ENCODE results near the gene UFSP1.

UFSP1 gene

DNA sequence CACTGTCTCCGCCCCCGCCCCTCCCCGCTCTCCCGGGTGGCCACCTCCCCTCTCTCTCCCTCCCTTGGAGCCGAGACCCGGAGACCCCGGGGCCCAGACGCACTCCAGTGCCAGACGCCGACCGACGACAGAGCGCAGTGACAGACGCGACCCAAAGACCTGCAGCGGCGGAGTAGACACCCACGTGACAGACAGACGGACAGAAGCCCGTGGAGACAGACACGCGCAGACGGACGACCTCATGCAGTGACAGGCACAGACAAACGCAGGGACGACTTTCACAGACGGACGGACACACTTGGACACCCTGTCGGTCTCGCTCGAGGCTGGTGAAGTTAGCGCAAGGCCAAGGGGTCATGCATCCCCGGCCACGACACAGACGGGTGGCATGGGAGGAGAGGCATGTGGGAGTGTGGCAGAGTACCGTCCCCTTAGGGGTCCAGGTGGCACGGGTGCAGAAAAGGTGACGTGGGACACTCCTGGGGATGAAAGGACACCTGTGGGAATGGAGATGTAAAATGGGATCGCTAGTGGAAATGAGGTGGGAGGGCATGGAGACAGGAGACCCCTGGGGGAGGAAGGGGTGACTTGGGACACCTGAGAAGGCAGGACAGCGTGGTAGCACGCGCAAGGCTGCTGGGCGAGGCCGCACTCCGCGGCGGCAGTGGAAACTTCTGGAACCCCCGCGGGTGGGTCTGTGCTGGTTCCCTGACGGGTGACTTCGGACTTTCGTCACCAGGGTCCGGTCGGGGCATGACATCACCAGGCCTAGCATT lies 6.6 kb upstream of the UFSP1 start:
- Histone ChIP-seq H3K36me3 (ENCODE audit: control insufficient read depth, insufficient read depth, low read length) (no peaks in the 10 kb centered on the region), H3K27me3 (ENCODE audit: control insufficient read depth, insufficient read depth, low read length, poor library complexity, severe bottlenecking) (peaks cover 36% of the 10 kb centered on the region), H3K27ac (ENCODE audit: insufficient read depth, low read depth, low read length, poor library complexity, severe bottlenecking) (no peak overlapping the region), H3K4me1 (ENCODE audit: control insufficient read depth, insufficient read depth, low read length) (peaks cover 16% of the 10 kb centered on the region), H3K4me3 (ENCODE audit: insufficient read depth, low read depth, low read length) (peak overlapping the region; percentile 18), H3K9me3 (ENCODE audit: control insufficient read depth, low read length) (no peaks in the 10 kb centered on the region)
- 5% methylated on average over 52 to 54 of the region's 54 CpGs for WGBS, 2 experiments

DNA sequence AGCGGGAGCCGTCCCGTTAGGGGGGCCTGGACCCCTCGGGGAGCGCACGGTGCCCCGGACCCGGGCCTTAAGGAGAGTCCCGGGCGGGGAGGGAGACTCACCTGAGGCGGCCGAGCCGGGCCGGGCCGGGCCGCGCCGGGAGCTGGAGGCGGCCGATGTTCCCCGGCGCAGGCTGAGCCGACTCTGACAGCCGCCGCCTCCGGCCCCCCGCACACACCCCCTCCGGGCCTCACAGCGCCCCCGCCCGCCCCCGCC lies 6.1 kb upstream of the UFSP1 start, which contains the start of gene ACHE:
ACHE (minus strand) TSS at position 188 of the 255 bp plus-strand sequence. CDS start 1,656 bp downstream, outside the sequence.
- Histone ChIP-seq H3K27me3 (ENCODE audit: control insufficient read depth, insufficient read depth, low read length, poor library complexity, severe bottlenecking) (peaks cover 36% of the 10 kb centered on the region), H3K9me3 (ENCODE audit: control insufficient read depth, low read length) (no peaks in the 10 kb centered on the region), H3K36me3 (ENCODE audit: control insufficient read depth, insufficient read depth, low read length) (no peaks in the 10 kb centered on the region), H3K27ac (ENCODE audit: insufficient read depth, low read depth, low read length, poor library complexity, severe bottlenecking) (no peak within 1 kb of the TSS), H3K4me3 (ENCODE audit: insufficient read depth, low read depth, low read length) (peak within 1 kb of the TSS; percentile 38), H3K4me1 (ENCODE audit: control insufficient read depth, insufficient read depth, low read length) (peaks cover 16% of the 10 kb centered on the region)
- 0 to 4% methylated on average over 26 to 32 of the region's 32 CpGs for WGBS, 2 experiments

DNA sequence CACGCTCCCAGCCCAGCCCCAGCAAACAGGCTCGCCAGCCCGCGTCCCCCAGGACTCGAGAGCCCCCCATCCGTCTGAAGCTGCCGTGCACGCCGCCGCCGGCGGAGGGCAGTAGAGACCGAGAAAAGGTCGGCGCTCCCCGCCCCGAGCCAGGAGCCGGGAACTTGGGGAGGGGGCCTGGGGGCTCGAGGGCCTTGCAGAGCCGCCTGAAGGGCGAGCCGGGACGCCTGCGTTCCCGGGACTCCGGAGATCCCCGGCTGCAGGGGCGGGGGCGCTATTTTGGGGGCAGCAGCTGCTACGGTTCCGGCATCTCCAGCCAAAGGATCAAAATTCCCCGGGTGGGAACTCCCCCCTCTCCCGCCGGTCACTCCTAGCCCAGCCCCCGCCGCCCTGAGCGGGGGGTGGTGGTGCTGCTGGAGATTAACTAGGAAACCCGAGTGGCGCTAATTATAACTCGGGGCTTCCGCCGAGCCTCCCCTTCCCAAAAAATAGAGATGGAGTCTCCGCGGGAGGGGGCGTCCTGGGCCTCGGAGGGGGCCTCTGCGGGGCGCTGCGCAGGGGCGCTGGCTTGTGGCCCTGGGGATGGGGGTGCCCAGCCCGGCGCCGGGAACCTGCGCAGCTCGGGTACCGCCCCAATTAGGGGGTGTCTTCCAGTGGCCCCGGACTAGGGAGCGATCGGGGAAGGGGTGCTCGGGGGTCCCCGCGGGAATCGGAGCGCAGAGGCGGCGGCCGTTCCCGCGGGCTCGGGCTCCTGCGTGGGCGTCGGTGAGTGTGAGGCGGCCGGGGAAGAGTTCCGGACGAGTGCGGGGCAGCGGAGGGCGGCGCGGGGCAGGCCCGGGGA lies 5.6 kb upstream of the UFSP1 start:
- H3K4me3 ChIP-seq (ENCODE audit: insufficient read depth, low read depth, low read length): peak overlapping the region; percentile 38
- peaks cover 16% of the 10 kb centered on the region for H3K4me1 ChIP-seq (ENCODE audit: control insufficient read depth, insufficient read depth, low read length)
- 1% methylated on average over 83 of the region's 83 CpGs for WGBS, 2 experiments
- no peaks in the 10 kb centered on the region for H3K36me3 ChIP-seq (ENCODE audit: control insufficient read depth, insufficient read depth, low read length)
- H3K27ac ChIP-seq (ENCODE audit: insufficient read depth, low read depth, low read length, poor library complexity, severe bottlenecking): no peak overlapping the region
- peaks cover 36% of the 10 kb centered on the region for H3K27me3 ChIP-seq (ENCODE audit: control insufficient read depth, insufficient read depth, low read length, poor library complexity, severe bottlenecking)
- no peaks in the 10 kb centered on the region for H3K9me3 ChIP-seq (ENCODE audit: control insufficient read depth, low read length)

DNA sequence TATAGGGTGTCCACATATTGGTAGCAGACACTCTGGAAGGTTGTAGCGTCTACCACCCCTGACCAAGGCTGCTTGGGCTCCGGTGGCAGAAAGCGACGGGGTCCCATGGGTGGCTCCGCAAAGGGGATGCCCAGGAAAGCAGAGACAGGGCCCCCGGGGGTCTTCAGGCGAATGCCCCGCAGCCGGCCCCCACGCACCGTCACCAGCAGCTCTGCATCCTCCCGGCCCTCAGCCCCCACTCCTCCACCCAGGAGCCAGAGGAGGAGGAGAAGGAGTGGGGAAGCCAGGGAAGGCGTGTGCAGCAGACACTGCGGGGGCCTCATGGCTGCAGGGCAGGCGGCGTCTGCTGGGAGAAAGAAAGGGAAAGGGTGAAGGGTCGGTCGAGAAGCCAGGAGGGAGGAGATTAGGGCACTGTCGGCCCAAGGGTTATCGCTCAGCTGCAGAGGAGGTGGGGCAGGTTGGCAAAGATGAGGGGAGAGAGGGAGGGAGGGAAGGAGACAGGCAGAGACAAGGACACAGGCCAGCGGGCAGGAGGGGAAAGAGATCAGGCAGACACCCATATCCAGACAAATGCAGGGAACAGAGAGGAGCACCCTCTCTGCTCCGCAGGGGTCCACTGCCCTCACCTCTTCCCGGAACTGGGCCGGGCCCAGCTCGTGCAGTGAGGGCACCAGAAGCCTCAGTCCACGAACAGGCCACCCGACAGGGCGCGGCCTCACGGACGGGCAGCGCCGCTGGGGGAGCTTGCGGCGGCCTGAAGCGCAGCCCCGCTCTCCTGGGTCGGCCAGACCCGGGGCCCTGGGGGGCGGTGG lies 4.6 kb upstream of the UFSP1 start:
- H3K4me3 ChIP-seq (ENCODE audit: insufficient read depth, low read depth, low read length): no peak overlapping the region
- H3K9me3 ChIP-seq (ENCODE audit: control insufficient read depth, low read length): no peaks in the 10 kb centered on the region
- 38 to 41% methylated on average over 35 to 40 of the region's 40 CpGs for WGBS, 2 experiments
- peaks cover 16% of the 10 kb centered on the region for H3K4me1 ChIP-seq (ENCODE audit: control insufficient read depth, insufficient read depth, low read length)
- H3K27ac ChIP-seq (ENCODE audit: insufficient read depth, low read depth, low read length, poor library complexity, severe bottlenecking): no peak overlapping the region
- H3K36me3 ChIP-seq (ENCODE audit: control insufficient read depth, insufficient read depth, low read length): no peaks in the 10 kb centered on the region
- peaks cover 36% of the 10 kb centered on the region for H3K27me3 ChIP-seq (ENCODE audit: control insufficient read depth, insufficient read depth, low read length, poor library complexity, severe bottlenecking)

DNA sequence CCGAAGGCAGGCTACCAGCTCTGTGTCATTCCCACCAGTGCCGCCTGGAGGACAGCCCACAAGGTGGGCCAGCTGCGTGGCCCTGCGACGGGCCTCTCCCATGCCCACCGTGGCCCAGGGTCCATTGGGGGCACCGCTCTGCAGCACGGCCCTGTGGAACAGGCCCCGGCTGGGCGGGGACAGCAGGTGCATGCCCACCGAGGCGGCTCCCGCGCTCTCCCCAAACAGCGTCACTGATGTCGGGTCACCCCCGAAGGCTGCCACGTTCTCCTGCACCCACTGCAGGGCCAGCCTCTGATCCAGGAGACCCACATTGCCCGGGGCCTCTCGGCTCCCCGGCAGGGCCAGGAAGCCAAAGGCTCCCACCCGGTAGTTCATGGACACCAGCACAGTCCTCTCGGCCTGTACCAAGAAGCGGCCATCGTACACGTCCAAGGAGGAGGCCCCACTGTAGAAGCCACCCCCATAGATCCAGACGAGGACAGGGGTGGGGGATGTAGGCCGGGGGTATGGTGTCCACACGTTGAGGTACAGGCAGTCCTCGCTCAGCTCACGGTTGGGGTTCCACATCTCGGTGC lies 3.9 kb upstream of the UFSP1 start:
- Histone ChIP-seq H3K9me3 (ENCODE audit: control insufficient read depth, low read length) (no peaks in the 10 kb centered on the region), H3K36me3 (ENCODE audit: control insufficient read depth, insufficient read depth, low read length) (no peaks in the 10 kb centered on the region), H3K27me3 (ENCODE audit: control insufficient read depth, insufficient read depth, low read length, poor library complexity, severe bottlenecking) (peaks cover 36% of the 10 kb centered on the region), H3K4me1 (ENCODE audit: control insufficient read depth, insufficient read depth, low read length) (peaks cover 22% of the 10 kb centered on the region), H3K4me3 (ENCODE audit: insufficient read depth, low read depth, low read length) (no peak overlapping the region), H3K27ac (ENCODE audit: insufficient read depth, low read depth, low read length, poor library complexity, severe bottlenecking) (no peak overlapping the region)
- 93 to 94% methylated on average over 32 of the region's 32 CpGs for WGBS, 2 experiments

DNA sequence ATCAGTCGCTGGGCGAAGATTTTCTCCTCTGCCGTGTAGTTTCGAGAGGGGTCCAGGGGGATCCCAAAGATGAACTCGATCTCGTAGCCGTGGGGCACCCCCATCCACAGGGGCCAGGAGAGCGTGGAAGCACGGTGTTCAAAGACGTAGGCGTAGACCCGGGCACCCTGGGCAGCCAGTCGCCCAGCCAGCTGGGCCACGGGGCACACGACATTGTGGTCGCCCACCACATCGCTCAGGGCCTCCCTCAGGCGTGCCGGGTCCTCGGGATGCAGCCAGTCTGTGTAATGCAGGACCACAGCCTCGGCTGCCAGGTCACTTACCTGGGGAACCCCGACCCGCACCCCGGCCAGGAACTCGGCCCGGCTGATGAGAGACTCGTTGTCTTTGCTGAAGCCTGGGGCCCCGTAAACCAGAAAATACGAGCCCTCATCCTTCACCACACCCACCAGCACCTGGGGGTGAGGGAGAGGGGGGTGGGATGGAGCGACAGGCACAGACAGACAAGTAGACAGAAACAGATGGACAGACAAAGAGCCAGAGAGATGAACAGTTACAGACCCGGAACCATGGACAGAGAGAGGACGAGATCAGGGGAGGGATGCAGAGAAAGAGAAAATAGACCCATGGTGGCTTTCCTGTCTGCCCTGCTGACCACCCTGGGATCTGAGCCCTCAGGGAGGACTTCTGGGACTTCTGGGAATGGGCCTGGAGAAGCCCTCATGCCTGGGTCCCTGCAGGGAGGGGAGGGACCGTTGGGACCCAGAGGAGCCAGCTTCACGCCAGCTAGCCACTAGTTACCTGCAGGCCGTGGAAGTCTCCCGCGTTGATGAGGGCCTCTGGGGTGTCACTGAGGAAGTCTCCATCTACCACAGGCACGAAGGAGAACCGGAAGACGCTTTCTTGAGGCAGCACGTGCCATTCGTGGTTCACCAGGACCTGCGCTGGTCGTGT lies 3.1 kb upstream of the UFSP1 start:
- Histone ChIP-seq H3K27ac (ENCODE audit: insufficient read depth, low read depth, low read length, poor library complexity, severe bottlenecking) (no peak overlapping the region), H3K36me3 (ENCODE audit: control insufficient read depth, insufficient read depth, low read length) (peaks cover 3% of the 10 kb centered on the region), H3K4me3 (ENCODE audit: insufficient read depth, low read depth, low read length) (no peak overlapping the region), H3K27me3 (ENCODE audit: control insufficient read depth, insufficient read depth, low read length, poor library complexity, severe bottlenecking) (peaks cover 32% of the 10 kb centered on the region), H3K4me1 (ENCODE audit: control insufficient read depth, insufficient read depth, low read length) (peaks cover 22% of the 10 kb centered on the region), H3K9me3 (ENCODE audit: control insufficient read depth, low read length) (no peaks in the 10 kb centered on the region)
- 94% methylated on average over 42 to 43 of the region's 44 CpGs for WGBS, 2 experiments

DNA sequence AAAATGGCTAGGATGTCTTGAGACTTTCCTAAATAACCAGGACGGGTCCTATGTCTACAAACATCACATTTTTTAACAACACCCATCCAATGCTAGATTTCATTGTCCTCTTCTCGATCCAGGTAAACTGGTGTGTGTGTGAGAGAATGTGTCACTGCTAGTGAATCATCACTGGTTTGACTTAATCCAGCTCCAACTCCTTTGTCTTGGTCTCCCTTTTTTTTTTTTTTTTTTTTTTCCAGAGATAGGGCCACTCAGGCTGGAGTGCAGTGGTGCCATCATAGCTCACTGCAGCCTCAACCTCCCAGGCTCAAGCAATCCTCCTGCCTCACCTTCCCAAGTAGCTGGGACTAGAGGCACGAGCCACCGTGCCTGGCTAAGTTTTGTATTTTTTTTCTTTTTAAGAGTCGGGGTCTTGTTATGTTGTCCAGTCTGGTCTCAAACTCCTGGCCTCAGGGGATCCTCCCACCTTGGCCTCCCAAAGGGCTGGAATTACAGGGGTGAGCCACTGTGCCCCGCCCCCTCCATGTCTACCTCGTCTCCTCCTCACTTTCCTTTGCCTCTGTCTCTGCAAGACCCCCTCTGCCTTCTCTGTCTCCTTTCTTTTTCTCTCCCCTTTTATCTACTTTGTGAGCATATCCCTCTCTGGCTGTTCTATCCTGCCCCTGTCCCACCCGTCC lies 2.2 kb upstream of the UFSP1 start:
- WGBS, 2 experiments: 78 to 81% methylated on average over 7 of the region's 8 CpGs
- peaks cover 7% of the 10 kb centered on the region for H3K36me3 ChIP-seq (ENCODE audit: control insufficient read depth, insufficient read depth, low read length)
- H3K9me3 ChIP-seq (ENCODE audit: control insufficient read depth, low read length): no peaks in the 10 kb centered on the region
- H3K4me3 ChIP-seq (ENCODE audit: insufficient read depth, low read depth, low read length): peak overlapping the region; percentile 57
- H3K4me1 ChIP-seq (ENCODE audit: control insufficient read depth, insufficient read depth, low read length): peaks cover 22% of the 10 kb centered on the region
- H3K27me3 ChIP-seq (ENCODE audit: control insufficient read depth, insufficient read depth, low read length, poor library complexity, severe bottlenecking): peaks cover 22% of the 10 kb centered on the region
- H3K27ac ChIP-seq (ENCODE audit: insufficient read depth, low read depth, low read length, poor library complexity, severe bottlenecking): no peak overlapping the region

DNA sequence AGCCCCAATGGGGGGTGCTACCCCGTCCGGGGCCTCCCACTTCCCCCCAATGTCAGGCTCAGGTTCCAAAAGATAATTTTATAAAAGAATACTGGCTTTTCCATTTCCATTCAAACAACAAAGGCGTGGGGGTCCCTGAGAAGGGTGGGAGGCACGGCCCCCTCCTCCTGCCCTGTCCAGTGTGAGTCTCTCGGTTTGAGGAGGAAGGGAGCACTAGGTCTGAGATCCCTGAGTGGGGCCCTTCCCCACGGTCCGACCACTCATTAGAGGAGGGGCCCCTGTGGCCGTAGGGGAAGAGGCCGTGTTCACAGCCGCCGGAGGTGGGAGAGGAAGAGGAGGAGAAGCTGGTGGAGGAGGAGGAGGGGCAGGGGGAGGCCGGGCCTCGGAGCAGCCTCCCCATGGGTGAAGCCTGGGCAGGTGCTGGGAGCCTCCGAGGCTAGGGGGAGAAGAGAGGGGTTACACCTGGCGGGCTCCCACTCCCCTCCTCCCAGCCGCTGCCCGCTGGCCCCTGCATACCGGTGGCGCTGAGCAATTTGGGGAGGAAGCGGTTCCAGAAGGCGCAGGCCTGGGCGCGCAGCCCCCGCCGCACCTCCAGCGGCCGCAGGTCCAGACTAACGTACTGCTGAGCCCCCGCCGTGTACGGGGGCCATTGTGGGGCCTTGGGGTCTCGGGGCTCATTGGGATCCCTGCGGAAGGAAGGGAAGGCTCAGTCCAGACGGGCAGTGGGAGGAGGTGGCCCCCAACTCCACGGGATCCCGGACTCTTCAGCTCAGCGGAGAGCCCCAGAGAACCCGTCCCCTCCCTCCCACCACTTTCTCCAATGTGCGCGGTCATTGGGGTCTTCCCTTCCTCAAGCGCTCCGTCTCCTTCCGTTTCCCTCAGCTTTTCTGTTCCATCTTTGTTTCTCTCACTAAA lies 1.4 kb upstream of the UFSP1 start:
- Histone ChIP-seq H3K36me3 (ENCODE audit: control insufficient read depth, insufficient read depth, low read length) (peaks cover 14% of the 10 kb centered on the region), H3K9me3 (ENCODE audit: control insufficient read depth, low read length) (no peaks in the 10 kb centered on the region), H3K27ac (ENCODE audit: insufficient read depth, low read depth, low read length, poor library complexity, severe bottlenecking) (peak overlapping the region; percentile 90), H3K27me3 (ENCODE audit: control insufficient read depth, insufficient read depth, low read length, poor library complexity, severe bottlenecking) (peaks cover 14% of the 10 kb centered on the region), H3K4me1 (ENCODE audit: control insufficient read depth, insufficient read depth, low read length) (peaks cover 22% of the 10 kb centered on the region), H3K4me3 (ENCODE audit: insufficient read depth, low read depth, low read length) (peak overlapping the region; percentile 57)
- 39 to 47% methylated on average over 43 of the region's 43 CpGs for WGBS, 2 experiments
